ENCODE measurements around the gene OR8J1.

Gene OR8J1

DNA sequence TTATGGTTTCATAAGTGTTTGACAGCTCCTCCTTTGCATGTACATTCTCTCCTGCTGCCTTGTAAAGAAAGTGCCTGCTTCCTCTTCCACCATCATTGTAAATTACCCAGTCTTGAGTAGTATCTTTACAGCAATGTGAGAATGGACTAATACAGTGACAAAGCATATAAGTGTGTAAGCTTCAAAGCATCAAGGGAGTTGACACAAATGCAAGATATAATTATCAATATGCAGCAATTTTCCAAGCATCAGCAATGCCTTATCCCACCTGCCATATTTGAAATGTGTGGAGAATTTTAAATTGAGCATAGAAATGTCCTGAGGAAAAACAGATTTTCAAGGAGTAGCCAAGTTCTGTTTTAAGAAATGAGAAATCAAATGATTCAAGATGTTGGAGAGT, 56.7 kb downstream of the OR8J1 start:
- DNase-seq (no peak), ATAC-seq (replicated peaks) (no peak)
- H3K27ac Mint-ChIP-seq, result no peak overlapping the region
- H3K9me3 Mint-ChIP-seq, result peaks cover 9 to 30% of the 10 kb centered on the region in 2 donors
- H3K36me3 Mint-ChIP-seq (ENCODE audit: insufficient read depth), result no peaks in the 10 kb centered on the region
- no peak overlapping the region for H3K4me3 Mint-ChIP-seq
- H3K4me1 Mint-ChIP-seq (ENCODE audit: low read depth in 2 of 2), result no peaks in the 10 kb centered on the region
- H3K27me3 Mint-ChIP-seq, result no peaks in the 10 kb centered on the region
